NCI-H345 (cell line): ENCODE results near the gene UEVLD.

ENCODE experiments used
- DNase-seq: peaks from one replicate; lab custom pipeline; 2025; lab: John Stamatoyannopoulos, UW

The UEVLD gene

DNA sequence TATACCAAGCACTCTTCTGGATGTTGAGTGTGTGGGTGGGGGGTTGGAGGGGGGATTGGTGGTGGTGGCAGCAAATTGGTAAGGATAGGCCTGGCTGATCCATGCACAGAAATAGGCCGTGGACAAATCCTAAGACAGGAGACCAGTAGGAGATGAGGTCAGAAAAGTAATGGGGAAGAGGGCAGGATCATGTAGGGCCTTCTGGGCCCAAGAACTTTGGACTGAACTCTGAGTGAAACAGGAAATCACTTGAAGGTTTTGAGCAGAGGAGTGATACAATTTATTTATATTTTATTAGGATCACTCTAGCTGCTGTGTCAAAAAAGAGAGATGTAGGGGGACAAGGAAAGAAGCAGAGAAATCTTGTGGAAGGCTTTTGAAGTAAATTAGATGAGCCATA is 90.5 kb downstream of the UEVLD start:
- DNase-seq: no peak

DNA sequence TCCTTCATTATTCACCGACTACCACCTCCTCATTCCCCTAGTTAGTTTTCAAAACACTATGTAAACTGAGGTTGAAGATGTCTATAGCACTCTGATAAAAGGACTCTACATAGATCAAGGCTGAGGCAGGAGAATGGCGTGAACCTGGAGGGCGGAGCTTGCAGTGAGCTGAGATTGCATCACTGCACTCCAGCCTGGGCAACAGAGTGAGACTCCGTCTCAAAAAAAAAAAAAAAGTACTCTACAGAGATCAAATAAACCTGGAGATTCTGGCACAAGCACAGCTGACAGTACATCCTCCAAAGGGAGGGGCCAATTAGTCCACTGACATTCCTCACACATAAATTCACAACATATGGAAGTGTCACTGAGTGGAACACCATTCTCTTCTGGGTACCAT is 92.8 kb downstream of the UEVLD start:
- no peak for DNase-seq

DNA sequence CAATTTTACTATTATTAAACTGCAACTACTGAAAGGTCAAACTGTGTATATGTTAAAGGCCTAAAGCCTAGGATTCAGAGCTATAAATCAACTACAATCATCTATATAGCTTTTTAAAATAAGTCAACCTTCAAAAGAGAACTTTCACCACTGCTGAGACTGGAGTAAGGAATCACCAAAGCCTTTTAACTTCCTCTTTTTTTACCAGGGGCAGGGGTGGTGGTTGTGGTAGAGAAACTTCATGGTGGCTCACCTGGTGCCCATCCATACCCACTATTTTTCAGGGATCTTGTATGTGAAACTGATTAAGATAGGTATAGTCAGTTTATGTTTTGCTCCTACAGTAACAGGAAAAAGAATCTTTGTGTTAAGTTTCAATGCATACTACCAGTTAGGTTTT is 93.3 kb downstream of the UEVLD start:
- DNase-seq: no peak

DNA sequence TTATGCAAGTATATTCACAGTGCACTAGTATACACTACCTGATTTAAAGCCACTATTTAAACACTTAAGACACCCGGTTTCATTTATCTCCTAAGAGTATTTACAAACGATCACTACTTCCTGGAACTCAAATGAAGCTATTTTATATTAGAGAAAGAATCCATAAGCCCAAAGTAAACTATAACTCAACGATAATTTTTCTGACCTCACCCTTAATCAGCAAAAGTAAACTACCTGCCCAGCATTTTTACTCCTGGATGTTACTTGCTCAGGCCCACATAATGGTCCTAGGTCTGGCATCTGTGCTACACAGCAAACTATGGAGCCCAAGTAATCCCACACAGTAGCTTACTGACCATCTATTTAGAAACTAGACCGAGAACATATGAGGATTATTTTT is 95.2 kb downstream of the UEVLD start:
- DNase-seq: no peak

DNA sequence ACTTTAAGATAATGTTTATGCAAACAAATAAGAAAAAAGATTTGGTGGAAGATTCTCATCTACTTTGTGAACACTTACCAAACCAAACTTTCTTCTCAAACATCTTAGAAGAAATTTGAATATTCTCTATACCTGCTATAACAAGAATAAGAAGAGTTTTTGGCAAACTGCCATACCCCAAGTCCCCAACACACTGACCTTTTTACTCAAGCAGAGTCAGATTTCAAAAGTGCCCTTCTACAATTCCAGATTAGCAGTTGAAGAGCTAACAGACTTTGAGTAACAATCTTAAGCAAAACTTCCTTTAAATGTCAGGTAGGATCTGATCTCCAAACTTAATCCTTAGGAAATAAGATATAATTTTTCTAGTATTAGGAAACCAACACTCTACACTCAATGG is 95.6 kb downstream of the UEVLD start:
- no peak for DNase-seq

DNA sequence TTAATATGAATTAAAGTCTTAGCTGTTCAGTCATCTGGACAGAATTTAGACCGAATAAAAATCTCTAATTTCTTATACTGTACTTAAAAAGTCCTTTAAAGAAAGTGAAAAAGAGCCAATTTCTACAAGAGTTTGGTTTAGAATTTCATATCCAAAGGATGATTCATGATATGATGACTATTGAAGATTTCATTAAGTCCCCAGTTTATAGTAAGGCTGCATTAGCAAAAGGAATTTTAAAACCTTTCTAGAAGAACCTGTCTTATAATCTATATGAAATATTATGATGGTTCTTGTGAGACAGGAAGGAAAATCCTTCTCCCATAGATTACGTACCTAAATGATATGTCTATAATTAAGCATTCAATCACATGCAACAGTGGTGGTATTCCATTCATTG is 96.6 kb downstream of the UEVLD start:
- DNase-seq: no peak

DNA sequence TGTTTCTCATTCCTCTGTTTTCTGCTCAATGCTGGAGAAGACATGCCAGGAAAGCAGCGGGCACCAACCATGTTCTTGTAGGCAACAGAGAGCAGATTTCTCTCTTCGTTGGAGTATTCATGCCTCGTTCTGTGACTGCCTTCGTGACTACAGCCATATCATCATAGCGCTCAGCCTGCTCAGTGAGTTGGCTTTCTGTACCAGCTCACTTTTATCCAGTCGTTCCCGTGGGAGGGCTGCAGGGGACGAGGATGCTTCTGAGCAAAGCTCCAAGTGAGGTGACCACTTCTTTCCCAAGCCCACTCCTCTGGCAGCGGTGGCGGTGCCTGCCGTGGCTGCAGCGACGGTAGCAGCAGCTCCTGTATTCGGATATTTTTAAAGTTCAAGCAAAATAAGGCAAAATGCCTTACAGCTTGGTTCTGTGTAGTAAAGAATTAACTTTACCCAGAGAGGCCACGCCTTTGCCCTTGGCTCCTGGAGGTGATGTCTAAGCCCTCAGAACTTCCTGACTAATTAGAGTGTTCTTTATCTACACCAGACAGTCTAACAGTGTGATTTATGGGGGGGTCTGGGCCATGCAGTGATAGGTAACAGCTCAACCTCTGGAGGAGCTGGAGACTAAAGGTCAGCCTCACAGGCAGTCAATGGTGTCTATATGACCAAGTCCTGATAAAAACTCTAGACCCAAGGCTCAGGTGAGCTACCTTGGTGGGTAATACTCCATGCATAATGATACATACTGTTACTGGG is 97.6 kb downstream of the UEVLD start:
- DNase-seq: no peak

DNA sequence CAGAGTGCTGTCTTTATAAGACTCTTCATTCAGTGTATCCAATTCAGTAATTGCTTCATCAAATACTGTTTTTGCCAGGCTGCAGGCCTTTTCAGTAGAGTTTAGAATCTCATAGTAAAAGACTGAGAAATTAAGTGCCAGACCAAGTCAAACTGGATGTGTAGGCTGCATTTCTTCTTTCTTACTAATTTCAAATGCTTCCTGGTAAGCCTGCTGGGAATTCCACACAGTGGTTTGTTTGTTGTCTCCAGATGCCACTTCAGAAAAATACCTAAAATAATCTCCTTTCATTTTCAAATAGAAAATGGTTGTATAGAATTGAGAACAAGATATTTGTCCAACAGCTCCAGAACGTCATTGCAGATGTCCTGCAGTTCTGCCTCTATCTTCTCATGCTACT is 98.2 kb downstream of the UEVLD start:
- no peak for DNase-seq

DNA sequence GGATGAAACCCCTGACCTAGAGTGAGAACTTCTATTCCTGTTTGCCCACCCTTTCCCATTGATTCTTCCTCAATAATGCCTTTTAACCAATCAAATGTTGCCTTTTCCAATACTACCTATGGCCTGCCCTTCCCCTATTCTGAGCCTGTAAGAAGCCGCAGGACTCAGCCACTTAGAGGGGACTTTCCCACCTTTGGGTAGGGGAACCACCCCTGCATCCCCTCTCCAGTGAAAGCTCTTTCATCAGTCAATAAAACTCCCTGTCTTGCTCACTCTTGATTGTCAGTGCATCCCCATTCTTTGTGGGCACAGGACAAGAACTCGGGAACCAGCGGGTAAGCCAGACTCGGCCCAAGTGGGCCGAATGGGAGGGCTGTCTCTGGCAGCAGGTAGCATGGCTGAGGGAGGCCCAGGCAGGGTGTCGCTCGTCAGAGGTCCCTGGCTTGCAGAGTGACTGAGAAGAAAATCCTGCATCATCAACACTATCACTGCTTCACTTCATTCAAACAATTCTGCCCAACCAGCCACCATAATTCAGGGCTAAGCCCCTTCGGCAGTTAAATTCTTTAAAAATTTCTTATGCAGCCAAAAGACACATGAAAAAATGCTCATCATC is 102.5 kb downstream of the UEVLD start:
- DNase-seq: no peak
